GM10266 (cell line): ENCODE measurements around the gene SLC26A11.
"Not testable (repeated sequence)": the region's sequence is repeated elsewhere in the genome, so short reads cannot be mapped to it uniquely, and the experiment has no call there.

Experiments
- DNase-seq: peaks from one replicate; pipeline ENCODE4 v3.0.0; 2012; ENCODE audit errors: extremely low spot score
- CTCF ChIP-seq: IDR thresholded peaks from 2 replicates; pipeline ENCODE4 v1.5.1; 2012; ENCODE audit warnings: mild to moderate bottlenecking, low read depth; ENCODE audit not compliant: control insufficient read depth, insufficient read depth; ENCODE audit errors: missing control alignments

Gene SLC26A11

GRCh38 chr17:80257716-80258213 lies 37.5 kb downstream of the SLC26A11 start:
- DNase-seq: no peak
- TF ChIP-seq CTCF: no peak

- DNase-seq: not testable (repeated sequence)
Observed at GRCh38 chr17:80258296-80258695, 38.1 kb downstream of the SLC26A11 start.

GRCh38 chr17:80259457-80260068 lies 39.3 kb downstream of the SLC26A11 start:
- TF ChIP-seq CTCF: no peak
- DNase-seq: no peak

GRCh38 chr17:80260069-80260535 lies 39.9 kb downstream of the SLC26A11 start:
- no peak for TF ChIP-seq CTCF
- DNase-seq: peak; percentile 97

GRCh38 chr17:80260791-80261158 lies 40.5 kb downstream of the SLC26A11 start, which contains the start of gene RNF213:
TSS of gene RNF213 (plus strand) at chr17:80260852. CDS start at chr17:80263682, 2,830 bp downstream.
- peak; percentile 93 for DNase-seq
- no peak for TF ChIP-seq CTCF

GRCh38 chr17:80261159-80261894 lies 41.1 kb downstream of the SLC26A11 start:
- DNase-seq: no peak
- no peak for TF ChIP-seq CTCF

- TF ChIP-seq CTCF: no peak
- DNase-seq: no peak
Observed at GRCh38 chr17:80261895-80262279, 41.7 kb downstream of the SLC26A11 start.
